Fibroblast of mammary gland (primary cell): ENCODE results near the gene ENPP1.

Source experiments
- DNase-seq: peaks from one replicate; pipeline ENCODE4 v3.0.0-alpha.2; 2010; ENCODE audit warnings: low read depth
- H3K4me3 ChIP-seq: 2 replicates; pipeline ENCODE4 v1.5.1; 2011; ENCODE audit warnings: low read depth, mild to moderate bottlenecking, low read length, moderate library complexity; ENCODE audit not compliant: control insufficient read depth
- CTCF ChIP-seq: conservative IDR thresholded peaks from 2 replicates; pipeline ENCODE4 v1.5.1; 2011; ENCODE audit warnings: low read depth, low read length, inconsistent platforms; ENCODE audit not compliant: control insufficient read depth, insufficient read depth

ENPP1 gene

GRCh38 chr6:131773284-131773950 lies 34.4 kb upstream of the ENPP1 start:
- no peak overlapping the region for H3K4me3 ChIP-seq
- no peak for TF ChIP-seq CTCF
- no peak for DNase-seq

- H3K4me3 ChIP-seq, result no peak overlapping the region
- DNase-seq, result no peak
- TF ChIP-seq CTCF, result no peak
These were observed 31.9 kb upstream of the ENPP1 start for GRCh38 chr6:131775886-131776285.

- DNase-seq, result no peak
- TF ChIP-seq CTCF, result no peak
- H3K4me3 ChIP-seq, result no peak overlapping the region
These were observed 30.8 kb upstream of the ENPP1 start for GRCh38 chr6:131776985-131777384.

DNA sequence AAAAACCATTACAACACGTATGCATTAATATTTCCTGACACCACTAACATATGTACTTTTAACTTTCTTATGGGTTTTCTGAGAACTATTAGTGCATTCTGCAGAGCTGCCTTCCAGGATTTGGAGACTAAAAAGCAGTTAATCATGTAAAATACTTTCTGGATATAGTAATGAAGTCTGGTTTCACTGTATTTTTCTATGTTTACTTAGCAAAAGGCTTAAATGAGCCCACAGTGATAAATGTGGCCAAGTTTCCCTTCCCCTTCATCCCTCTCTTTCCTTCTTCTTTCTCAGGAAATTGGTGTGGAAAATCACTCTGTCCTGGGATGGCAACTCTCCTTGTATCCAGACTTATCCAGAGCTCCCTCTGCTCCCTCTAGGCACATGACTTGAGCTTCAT lies 29.7 kb upstream of the ENPP1 start:
- DNase-seq, result no peak
- no peak for TF ChIP-seq CTCF
- H3K4me3 ChIP-seq, result no peak overlapping the region

GRCh38 chr6:131779304-131779703 lies 28.5 kb upstream of the ENPP1 start:
- no peak overlapping the region for H3K4me3 ChIP-seq
- DNase-seq, result no peak
- TF ChIP-seq CTCF, result no peak

GRCh38 chr6:131780600-131780999 lies 27.2 kb upstream of the ENPP1 start:
- DNase-seq, result no peak
- H3K4me3 ChIP-seq, result no peak overlapping the region
- TF ChIP-seq CTCF, result no peak

- H3K4me3 ChIP-seq, result no peak overlapping the region
- no peak for TF ChIP-seq CTCF
- DNase-seq, result no peak
These were observed 26.1 kb upstream of the ENPP1 start for GRCh38 chr6:131781687-131782086.
